NCI-H146 treated with DMSO at 0.1 percent for 48 hours (cell line): Measurements from ENCODE around the gene CAPZA3.
"Not testable (repeated sequence)": the region's sequence is repeated elsewhere in the genome, so short reads cannot be mapped to it uniquely, and the experiment has no call there.

Experiments
- DNase-seq: peaks from one replicate; lab custom pipeline; 2025; ENCODE audit not compliant: unreplicated experiment; lab: John Stamatoyannopoulos, UW

CAPZA3 gene

GRCh38 chr12:18753481-18754123 lies 15.7 kb downstream of the CAPZA3 start:
- DNase-seq: no peak

DNA sequence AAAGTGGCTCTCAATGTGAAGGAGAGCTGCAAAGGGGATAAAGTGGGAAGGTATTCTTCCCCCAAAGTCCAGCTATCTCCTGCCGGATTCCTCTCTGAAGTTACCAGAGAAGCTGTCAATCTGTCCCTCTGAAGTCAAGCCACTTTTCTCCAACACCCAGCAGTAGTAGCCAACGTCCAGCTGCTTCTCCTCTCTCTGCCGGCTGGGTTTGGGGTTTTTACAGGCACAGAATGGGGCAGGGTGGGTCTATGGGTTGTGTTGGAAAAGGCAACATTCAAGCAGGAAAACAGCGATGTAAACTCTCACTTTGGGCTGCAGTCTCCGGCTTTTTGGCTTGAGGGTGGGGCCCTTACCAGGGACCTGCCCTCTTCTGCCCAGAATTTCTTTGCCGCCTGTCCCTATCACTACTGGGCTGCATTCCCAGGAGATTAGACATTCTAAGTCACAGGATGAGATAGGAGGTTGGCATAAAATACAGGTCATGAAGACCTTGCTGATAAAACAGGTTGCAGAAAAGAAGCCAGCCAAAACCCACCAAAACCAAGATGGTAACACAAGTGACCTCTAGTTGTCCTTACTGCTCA lies 16.3 kb downstream of the CAPZA3 start:
- no peak for DNase-seq

GRCh38 chr12:18755341-18755740 lies 17.4 kb downstream of the CAPZA3 start:
- no peak for DNase-seq

DNA sequence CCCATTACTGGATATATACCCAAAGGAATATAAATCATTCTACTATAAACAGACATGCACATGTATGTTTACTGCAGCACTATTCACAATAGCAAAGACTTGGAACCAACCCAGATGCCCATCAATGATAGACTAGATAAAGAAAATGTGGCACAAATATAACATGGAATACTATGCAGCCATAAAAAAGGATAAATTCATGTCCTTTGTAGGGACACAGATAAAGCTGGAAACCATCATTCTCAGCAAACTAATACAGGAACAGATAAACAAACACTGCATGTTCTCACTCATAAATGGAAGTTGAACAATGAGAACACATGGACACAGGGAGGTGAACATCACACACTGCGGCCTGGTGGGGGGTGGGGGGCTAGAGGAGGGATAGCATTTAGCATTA lies 28.6 kb downstream of the CAPZA3 start:
- not testable (repeated sequence) for DNase-seq

GRCh38 chr12:18782827-18783226 lies 44.9 kb downstream of the CAPZA3 start:
- DNase-seq: no peak

- not testable (repeated sequence) for DNase-seq
Measured at GRCh38 chr12:18785465-18785864, 47.5 kb downstream of the CAPZA3 start.
